Left hindlimb (tissue), 1 donor: ENCODE measurements around the gene KRT35.

ENCODE experiments used
- DNase-seq: peaks from one replicate; pipeline ENCODE4 v3.0.0-alpha.2; 2018

KRT35 gene

DNA sequence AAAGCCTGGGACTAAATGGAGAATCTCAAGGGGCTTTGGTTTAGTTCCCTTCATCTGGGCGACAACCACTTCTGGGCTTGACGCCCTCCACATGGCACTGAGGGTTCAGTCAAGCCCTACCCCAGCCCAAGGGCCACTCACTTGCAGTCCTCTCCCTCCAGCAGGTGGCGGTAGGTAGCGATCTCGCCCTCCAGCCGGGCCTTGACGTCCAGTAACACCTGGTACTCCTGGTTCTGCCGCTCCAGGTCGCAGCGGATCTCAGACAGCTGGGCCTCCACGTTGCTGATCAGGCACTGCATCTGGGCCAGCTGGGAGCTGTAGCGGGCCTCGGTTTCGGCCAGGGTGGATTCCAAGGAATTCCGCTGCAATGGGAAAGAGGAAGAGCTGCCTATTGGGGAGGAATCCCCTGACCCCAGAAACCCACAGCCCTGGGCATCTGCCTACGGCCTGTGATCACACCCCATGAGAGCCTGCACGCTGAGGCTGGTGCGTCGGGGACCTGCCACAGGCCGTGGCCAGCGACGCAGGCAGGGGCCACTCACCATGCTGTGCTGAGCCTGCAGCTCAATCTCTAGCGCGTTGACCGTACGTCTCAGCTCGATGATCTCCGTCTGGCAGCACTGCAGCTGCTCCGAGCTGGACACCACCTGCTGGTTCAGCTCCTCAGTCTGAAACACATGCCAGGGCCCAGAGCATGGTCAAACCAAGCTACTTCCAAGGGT, 6.0 kb upstream of the KRT35 start:
- peak; percentile 28 for DNase-seq

- DNase-seq, result no peak
Observed at GRCh38 chr17:41486316-41486715, 5.4 kb upstream of the KRT35 start.

- no peak for DNase-seq
Observed at GRCh38 chr17:41484920-41485904, 4.3 kb upstream of the KRT35 start.

- no peak for DNase-seq
Observed at GRCh38 chr17:41483991-41484826, 3.3 kb upstream of the KRT35 start.

DNA sequence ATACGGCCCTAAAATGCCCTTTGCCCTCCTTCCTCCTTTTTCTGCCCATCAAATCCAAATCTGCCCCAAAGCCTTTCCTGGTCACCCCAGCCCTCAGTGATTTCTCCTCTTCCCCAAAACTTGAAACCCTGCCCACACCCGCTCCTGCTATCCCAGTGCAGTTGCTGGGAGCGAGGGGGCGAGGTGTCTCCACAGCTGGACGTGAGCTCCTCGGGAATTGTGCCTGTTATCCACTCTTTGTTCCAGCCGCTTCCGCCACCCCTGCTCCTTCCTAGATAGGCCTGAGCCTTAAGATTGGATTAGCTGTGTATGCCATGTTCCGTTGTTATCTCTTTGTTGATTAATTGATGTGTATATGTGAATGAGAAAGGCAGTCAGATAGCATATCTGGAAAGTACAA, 2.6 kb upstream of the KRT35 start:
- DNase-seq, result no peak

DNA sequence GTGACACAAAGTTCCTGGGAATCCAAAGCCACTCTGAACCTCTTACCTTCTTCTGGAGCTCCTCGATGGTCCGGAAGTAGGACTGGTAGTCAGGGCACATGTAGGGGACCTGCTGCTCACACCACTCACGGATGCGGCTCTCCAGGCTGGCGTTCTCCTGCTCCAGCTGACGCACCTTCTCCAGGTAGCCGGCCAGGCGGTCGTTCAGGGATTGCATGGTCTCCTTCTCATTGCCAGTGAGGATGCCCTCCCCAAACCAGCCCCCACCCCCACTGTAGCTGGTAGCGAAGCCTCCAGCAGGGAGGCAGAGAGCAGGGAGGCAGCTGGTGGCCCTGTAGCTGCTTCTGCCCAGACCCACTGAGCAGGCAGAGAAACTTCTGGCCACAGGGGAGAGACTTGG, 370 bp downstream of the KRT35 start:
- DNase-seq, result peak; percentile 8

DNA sequence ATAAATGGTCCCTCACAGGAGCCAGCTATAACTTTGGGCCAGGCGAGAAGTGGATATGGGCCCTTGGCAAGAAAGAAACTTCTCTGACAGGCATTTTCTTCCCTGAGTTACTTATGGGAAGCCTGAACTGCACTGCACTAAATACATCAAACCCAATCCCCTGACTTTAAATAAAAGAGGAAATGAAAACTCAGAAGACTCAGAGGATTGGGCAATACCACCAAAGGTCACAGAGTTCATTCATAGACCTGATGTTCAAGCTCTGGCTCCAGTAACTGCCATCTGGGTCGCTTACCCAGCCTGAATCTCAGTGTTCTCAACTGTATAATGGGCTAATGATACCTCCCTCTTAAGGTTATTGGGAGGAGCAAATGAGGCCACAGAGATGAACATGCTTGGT, 815 bp downstream of the KRT35 start:
- DNase-seq, result no peak

DNA sequence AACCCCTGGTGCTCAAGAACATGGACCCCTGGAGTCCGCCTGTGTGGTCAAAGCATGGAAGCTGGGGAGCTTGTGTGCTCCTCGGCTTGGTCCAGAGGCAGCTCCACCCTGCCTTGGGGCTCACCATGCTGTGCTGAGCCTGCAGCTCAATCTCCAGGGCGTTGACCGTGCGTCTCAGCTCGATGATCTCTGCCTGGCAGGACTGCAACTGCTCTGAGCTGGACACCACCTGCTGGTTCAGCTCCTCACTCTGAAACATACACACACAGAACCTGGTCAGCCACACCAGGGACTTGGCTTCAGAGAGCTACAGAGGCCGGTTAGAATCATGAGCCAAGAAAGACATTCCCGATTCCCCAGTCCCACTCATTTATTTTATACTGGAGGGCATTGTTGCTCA, 2.7 kb downstream of the KRT35 start:
- peak; percentile 17 for DNase-seq

DNA sequence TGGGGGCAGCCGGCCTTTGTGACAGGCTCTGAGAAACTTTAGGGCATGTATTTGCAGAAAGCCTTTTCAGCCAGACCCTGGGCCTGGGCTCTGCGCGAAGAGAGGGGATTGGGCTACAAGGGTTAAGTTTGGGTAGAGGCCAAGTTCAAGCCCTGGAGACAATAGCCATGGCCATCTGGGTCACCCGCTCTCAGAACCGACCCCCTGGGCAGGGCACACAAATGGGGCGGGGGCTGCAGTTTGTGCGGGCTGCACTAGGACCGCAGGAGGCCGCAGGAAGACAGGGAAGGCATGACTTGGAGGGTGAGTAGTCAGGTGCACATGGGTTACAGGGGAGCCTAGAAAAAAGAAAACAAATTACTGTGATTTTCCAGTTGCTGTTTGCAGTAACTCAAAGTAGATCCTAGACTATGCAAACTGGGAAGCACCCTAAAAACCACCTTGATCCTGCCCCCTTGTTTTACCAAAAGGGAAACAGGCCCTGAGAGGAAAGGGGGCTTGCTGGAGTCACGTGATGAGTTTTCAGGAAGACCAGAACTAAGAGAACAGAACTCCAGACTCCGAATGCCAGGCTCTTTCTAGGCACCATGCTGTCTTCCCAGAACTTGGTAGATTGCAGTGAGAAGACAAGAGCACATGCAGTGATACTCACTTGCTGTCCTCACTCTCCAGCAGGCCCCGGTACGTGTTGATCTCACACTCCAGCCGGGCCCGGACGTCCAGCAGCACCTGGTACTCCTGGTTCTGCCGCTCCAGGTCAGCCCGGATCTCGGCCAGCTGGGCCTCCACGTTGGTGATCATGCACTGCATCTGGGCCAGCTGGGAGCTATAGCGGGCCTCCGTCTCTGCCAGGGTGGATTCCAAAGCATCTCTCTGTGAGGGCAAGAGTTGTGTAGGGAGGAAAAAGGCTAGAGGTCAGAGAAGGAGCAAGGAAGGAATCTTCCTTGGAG, 3.8 kb downstream of the KRT35 start:
- DNase-seq, result peak; percentile 4

DNA sequence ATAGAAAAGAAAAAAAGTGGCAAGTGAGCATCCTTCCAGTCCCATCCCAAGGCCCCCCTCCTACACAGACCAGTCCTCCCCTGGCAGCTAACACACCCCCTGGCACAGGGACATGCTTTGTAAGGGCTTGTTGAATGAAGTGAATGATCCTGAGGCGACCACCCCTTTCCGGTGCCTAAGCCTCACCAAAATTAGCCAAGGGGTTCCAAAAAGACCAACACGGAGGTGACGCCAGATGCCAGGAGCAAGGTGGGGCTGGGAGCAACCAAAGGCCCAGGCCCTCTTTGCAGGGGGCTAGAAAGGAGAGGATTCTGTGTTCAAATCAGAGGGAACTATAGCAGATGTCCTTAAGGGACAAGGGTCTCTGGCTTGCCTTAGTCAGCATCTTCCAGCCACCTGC, 5.5 kb downstream of the KRT35 start:
- DNase-seq, result no peak

DNA sequence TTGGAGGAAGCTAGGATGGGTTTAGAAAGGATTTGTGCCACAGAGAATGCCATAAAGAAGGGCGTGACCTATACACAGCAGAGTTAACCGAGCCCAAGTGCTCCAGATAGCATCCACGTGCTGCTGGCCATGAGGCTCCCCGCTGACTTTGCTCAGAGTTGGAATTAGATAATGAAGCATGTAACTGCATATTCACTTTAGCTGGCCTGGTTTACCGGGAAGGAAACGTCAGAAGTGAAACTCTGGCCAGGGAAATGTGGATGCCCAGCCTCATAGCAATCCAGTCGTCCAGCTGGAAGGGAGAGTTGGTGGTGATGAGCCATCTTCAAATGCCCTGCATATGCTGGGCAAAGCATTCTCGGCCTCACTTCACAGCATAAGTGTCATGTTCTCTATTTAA, 6.1 kb downstream of the KRT35 start:
- DNase-seq, result no peak

DNA sequence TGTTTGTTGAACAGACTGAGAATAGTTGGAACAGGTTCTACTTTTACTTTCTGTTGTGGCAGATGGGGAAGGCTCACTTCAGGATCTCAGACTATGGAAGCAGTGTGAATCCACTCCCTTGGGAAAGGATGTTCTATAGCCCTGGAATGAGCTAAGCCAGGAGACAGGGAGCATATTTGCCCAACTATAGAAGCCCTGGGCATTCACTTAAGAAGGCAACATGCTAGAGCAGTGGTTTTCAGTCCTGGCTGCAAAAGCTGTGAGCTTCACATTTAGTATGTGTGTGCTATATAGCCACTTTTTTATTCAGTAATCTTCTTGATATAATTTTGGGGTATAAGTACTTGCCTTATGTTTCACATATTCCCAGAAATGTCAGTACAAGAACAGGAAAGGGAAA, 12.6 kb downstream of the KRT35 start:
- no peak for DNase-seq

DNA sequence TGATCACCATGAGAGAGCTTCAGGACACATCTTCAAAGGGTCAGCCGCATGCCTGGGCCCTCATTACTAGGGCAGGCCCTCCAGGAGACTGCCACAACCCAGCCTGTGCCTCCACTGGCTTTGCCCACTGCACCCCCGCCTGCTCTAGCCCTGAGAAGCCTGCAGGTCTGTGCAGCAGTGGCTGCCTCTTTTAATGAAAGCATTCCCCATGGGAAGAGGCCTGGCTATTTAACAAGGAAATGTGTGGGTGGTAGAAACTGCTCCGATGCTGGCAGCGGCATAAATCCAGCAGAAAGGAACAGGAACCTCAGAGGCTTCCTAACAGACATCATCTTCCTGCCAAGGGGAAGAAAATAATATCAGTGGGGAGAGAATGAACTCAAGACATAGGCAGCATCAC, 13.4 kb downstream of the KRT35 start:
- no peak for DNase-seq

DNA sequence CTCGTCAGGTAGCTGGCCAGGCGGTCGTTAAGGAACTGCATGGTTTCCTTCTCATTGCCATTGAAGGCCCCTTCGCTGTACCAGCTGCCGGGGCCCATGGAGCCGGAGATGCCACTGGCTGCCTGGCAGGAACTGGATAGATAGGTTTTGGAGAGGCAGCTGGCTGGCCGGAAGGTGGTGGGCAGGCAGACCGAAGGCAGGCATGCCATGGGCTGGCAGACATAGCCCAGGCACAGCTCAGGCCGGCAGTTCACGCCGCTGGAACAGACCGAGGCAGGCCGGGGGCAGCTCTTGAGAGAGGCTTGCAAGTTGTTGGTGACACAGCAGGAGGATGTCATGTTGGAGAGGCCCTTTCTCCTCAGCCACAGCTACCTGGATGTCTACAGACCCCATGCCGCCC, 14.0 kb downstream of the KRT35 start, which contains the start of gene KRT32:
Gene KRT32, minus strand, starts transcription at position 399 of the 400 bp plus-strand sequence. Its CDS starts 61 bp downstream, at position 338.
- DNase-seq, result no peak

GRCh38 chr17:41464682-41465081, 16.3 kb downstream of the KRT35 start:
- no peak for DNase-seq

- no peak for DNase-seq
Observed at GRCh38 chr17:41464173-41464572, 16.8 kb downstream of the KRT35 start.

GRCh38 chr17:41463746-41464145, 17.2 kb downstream of the KRT35 start:
- DNase-seq, result no peak

DNA sequence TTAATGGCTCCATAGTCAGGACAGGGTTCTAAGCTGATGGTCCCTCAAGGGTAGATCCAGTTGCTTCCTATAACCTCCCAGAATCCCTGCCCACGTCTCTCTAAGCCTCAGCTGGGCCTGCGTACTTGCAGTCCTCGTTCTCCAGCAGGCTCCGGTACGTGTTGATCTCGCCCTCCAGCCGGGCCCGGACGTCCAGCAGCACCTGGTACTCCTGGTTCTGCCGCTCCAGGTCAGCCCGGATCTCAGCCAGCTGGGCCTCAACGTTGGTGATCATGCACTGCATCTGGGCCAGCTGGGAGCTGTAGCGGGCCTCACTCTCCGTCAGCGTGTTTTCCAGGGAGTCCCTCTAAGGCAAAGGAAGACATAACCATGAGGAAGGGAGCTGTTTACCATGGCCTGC, 18.2 kb downstream of the KRT35 start:
- DNase-seq, result no peak

DNA sequence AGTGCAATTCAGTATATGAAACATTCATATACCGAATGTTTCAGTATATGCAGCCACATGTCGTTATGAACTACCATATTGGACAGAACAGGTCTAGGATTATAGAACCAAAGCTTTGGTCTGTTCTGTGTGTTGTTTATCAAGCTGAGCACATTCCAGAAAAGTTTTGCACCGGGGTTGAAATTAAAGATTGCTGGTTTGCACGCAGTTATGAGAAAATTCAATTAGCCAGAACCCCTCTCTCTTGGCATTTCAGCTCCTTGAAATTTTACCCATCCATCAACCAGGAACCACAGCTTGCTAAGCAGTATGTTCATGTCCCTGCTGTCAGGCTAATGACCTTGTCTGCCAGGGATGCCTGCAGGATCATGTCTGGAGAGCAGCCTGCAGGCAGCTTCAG, 23.3 kb downstream of the KRT35 start:
- no peak for DNase-seq

GRCh38 chr17:41456204-41456603, 24.7 kb downstream of the KRT35 start:
- no peak for DNase-seq

DNA sequence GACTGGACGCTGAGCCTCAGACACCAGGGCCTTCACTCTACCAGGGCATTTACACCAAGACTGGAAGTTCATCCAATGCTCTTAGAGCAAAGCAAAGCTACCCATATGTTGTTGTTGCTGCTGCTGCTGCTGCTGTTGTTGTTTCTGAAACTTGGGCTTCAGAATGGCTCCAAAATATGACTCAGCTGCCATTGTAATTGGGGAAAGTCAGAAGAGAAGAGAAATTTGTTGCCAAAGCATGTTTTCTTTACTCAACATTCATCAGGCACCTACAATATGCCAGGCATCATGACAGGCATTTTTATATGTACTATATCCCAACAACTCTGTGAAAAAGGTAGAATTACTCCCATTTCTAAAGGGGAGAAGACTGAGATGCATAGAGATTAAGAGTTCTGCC, 25.7 kb downstream of the KRT35 start:
- DNase-seq, result no peak

DNA sequence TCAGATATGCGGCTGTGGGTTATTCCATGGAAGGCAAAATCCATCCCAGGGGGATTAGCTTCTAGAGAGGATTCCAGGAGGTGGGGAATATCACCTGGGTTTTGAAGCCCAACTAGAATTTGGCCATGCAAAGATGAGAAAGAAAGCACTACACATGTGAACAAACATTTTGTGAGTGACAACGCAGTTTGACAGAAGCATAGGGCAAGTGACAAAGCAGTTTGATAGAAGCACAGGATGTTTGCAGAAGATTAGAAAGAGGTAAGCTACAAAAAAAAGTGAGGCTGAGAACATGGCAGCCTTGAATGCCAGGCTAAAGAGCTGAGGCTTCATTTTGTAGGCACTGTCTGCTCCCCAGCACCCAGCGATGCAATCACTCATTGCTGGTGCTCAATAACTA, 27.9 kb downstream of the KRT35 start:
- DNase-seq, result no peak
